ENCODE results near the gene ATXN7L3B.
A peak's percentile ranks its signal among the peaks of the same experiment; 100 is the strongest.
"Not testable (repeated sequence)": the region's sequence is repeated elsewhere in the genome, so short reads cannot be mapped to it uniquely, and the experiment has no call there.

Gene ATXN7L3B

GRCh38 chr12:74508873-74509657 is 28.6 kb upstream of the ATXN7L3B start:
- POLR2A ChIA-PET, CTCF ChIA-PET: not testable (repeated sequence)

GRCh38 chr12:74509886-74510285 is 27.7 kb upstream of the ATXN7L3B start:
- CTCF ChIA-PET: no interaction called here
- DNase-seq (ENCODE audit: extremely low spot score): no peak
- TF ChIP-seq NFRKB (IDR thresholded peaks at IDR 0.05) (no peak), BHLHE40 (IDR thresholded peaks at IDR 0.05; ENCODE audit: borderline replicate concordance) (no peak), CTBP1 (IDR thresholded peaks at IDR 0.05; ENCODE audit: borderline replicate concordance) (no peak), FOXK2 (IDR thresholded peaks at IDR 0.05) (no peak), ARNT (IDR thresholded peaks at IDR 0.05) (no peak), LEF1 (IDR thresholded peaks at IDR 0.05; ENCODE audit: borderline replicate concordance) (no peak), HDGF (IDR thresholded peaks at IDR 0.05; ENCODE audit: borderline replicate concordance) (no peak), SUZ12 (IDR thresholded peaks at IDR 0.05) (no peak), ELF4 (IDR thresholded peaks at IDR 0.05) (no peak), L3MBTL2 (conservative IDR thresholded peaks at IDR 0.05) (no peak)
- POLR2A ChIA-PET: no interaction called here

More at GRCh38 chr12:74508873-74509657, 28.6 kb upstream of the ATXN7L3B start:
- DNase-seq (ENCODE audit: extremely low spot score): not testable (repeated sequence)
- TF ChIP-seq L3MBTL2 (conservative IDR thresholded peaks at IDR 0.05): peak; percentile 73

GRCh38 chr12:74514098-74514872 is 23.4 kb upstream of the ATXN7L3B start:
- POLR2A ChIA-PET: no interaction called here
- TF ChIP-seq LEF1 (IDR thresholded peaks at IDR 0.05; ENCODE audit: borderline replicate concordance) (no peak), NFRKB (IDR thresholded peaks at IDR 0.05) (no peak), ZNF384 (IDR thresholded peaks at IDR 0.05) (no peak), FOXA1 (IDR thresholded peaks at IDR 0.05) (no peak), FOXM1 (IDR thresholded peaks at IDR 0.05; ENCODE audit: borderline replicate concordance) (no peak)
- CTCF ChIA-PET: interaction anchor here (0.7 kb wide), 1 partner anchor 98 kb away, joined by 3 read pairs; no protein-coding TSS in a partner anchor
- DNase-seq (ENCODE audit: extremely low spot score): no peak

- ChIA-PET POLR2A (no interaction called here), CTCF (no interaction called here)
- no peak for DNase-seq (ENCODE audit: extremely low spot score)
- TF ChIP-seq ZNF384 (IDR thresholded peaks at IDR 0.05) (no peak), TARDBP (IDR thresholded peaks at IDR 0.05) (no peak), L3MBTL2 (conservative IDR thresholded peaks at IDR 0.05) (no peak), FOXK2 (IDR thresholded peaks at IDR 0.05) (no peak)
These were observed 21.8 kb upstream of the ATXN7L3B start for GRCh38 chr12:74515849-74516248.

- ChIA-PET CTCF (no interaction called here), POLR2A (no interaction called here)
- no peak for DNase-seq (ENCODE audit: extremely low spot score)
- TF ChIP-seq PKNOX1 (IDR thresholded peaks at IDR 0.05): no peak
- TF ChIP-seq FOXA1 (IDR thresholded peaks at IDR 0.05): no peak
- no peak for TF ChIP-seq ELF4 (IDR thresholded peaks at IDR 0.05)
- no peak for TF ChIP-seq SUZ12 (IDR thresholded peaks at IDR 0.05)
- no peak for TF ChIP-seq BHLHE40 (IDR thresholded peaks at IDR 0.05; ENCODE audit: borderline replicate concordance)
- no peak for TF ChIP-seq LEF1 (IDR thresholded peaks at IDR 0.05; ENCODE audit: borderline replicate concordance)
- no peak for TF ChIP-seq L3MBTL2 (conservative IDR thresholded peaks at IDR 0.05)
- TF ChIP-seq FOXM1 (IDR thresholded peaks at IDR 0.05; ENCODE audit: borderline replicate concordance): no peak
- no peak for TF ChIP-seq SP1 (IDR thresholded peaks at IDR 0.05)
- TF ChIP-seq CTBP1 (IDR thresholded peaks at IDR 0.05; ENCODE audit: borderline replicate concordance): no peak
- TF ChIP-seq FOXK2 (IDR thresholded peaks at IDR 0.05): no peak
- TF ChIP-seq TARDBP (IDR thresholded peaks at IDR 0.05): no peak
These were observed 11.1 kb upstream of the ATXN7L3B start for GRCh38 chr12:74526535-74526934.

- ChIA-PET CTCF (no interaction called here), POLR2A (no interaction called here)
- no peak for TF ChIP-seq FOXA1 (IDR thresholded peaks at IDR 0.05)
- no peak for TF ChIP-seq ZNF384 (IDR thresholded peaks at IDR 0.05)
- no peak for TF ChIP-seq ARNT (IDR thresholded peaks at IDR 0.05)
- no peak for TF ChIP-seq HDGF (IDR thresholded peaks at IDR 0.05; ENCODE audit: borderline replicate concordance)
- no peak for TF ChIP-seq SP1 (IDR thresholded peaks at IDR 0.05)
- TF ChIP-seq CTBP1 (IDR thresholded peaks at IDR 0.05; ENCODE audit: borderline replicate concordance): no peak
- TF ChIP-seq BHLHE40 (IDR thresholded peaks at IDR 0.05; ENCODE audit: borderline replicate concordance): no peak
- TF ChIP-seq ELF4 (IDR thresholded peaks at IDR 0.05): no peak
- no peak for TF ChIP-seq NFRKB (IDR thresholded peaks at IDR 0.05)
- no peak for TF ChIP-seq FOXK2 (IDR thresholded peaks at IDR 0.05)
- no peak for TF ChIP-seq FOXM1 (IDR thresholded peaks at IDR 0.05; ENCODE audit: borderline replicate concordance)
- TF ChIP-seq LEF1 (IDR thresholded peaks at IDR 0.05; ENCODE audit: borderline replicate concordance): no peak
- TF ChIP-seq TARDBP (IDR thresholded peaks at IDR 0.05): no peak
- TF ChIP-seq SUZ12 (IDR thresholded peaks at IDR 0.05): no peak
- no peak for TF ChIP-seq PKNOX1 (IDR thresholded peaks at IDR 0.05)
- no peak for TF ChIP-seq L3MBTL2 (conservative IDR thresholded peaks at IDR 0.05)
- DNase-seq (ENCODE audit: extremely low spot score): no peak
These were observed 10.1 kb upstream of the ATXN7L3B start for GRCh38 chr12:74527491-74527890.

- DNase-seq (ENCODE audit: extremely low spot score): no peak
- ChIA-PET CTCF (no interaction called here), POLR2A (no interaction called here)
- TF ChIP-seq SUZ12 (IDR thresholded peaks at IDR 0.05) (no peak), TARDBP (IDR thresholded peaks at IDR 0.05) (no peak), ELF4 (IDR thresholded peaks at IDR 0.05) (no peak)
These were observed 7.0 kb upstream of the ATXN7L3B start for GRCh38 chr12:74530676-74531075.
